HEK293T (cell line): ENCODE results near the gene WT1.

ENCODE experiments used
- CTCF ChIA-PET: fragments of 350-600 bp; formaldehyde crosslinking; extraction: SDS; loops from one replicate; lab custom pipeline; 2021; ENCODE audit warnings: antibody characterized with exemption, inconsistent platforms; lab: Yijun Ruan, JAX
- POLR2A ChIA-PET: fragments of 350-600 bp; formaldehyde crosslinking; extraction: SDS; loops from one replicate; lab custom pipeline; 2020; ENCODE audit warnings: antibody characterized with exemption, inconsistent platforms; lab: Yijun Ruan, JAX
- DNase-seq: peaks from one replicate; pipeline ENCODE4 v3.0.0; 2012; ENCODE audit warnings: mixed read lengths; ENCODE audit errors: extremely low spot score
- ARNT ChIP-seq: fragments of 450-650 bp; IDR thresholded peaks from 2 replicates; pipeline ENCODE4 v1.6.1; 2017; ENCODE audit warnings: mild to moderate bottlenecking
- BHLHE40 ChIP-seq: fragments of 450-650 bp; IDR thresholded peaks from 2 replicates; pipeline ENCODE4 v1.6.1; 2016; ENCODE audit warnings: mild to moderate bottlenecking, moderate library complexity, borderline replicate concordance
- CTBP1 ChIP-seq: fragments of 450-650 bp; IDR thresholded peaks from 2 replicates; pipeline ENCODE4 v1.6.1; 2016; ENCODE audit warnings: borderline replicate concordance
- ELF4 ChIP-seq: fragments of 450-650 bp; IDR thresholded peaks from 2 replicates; pipeline ENCODE4 v1.6.1; 2017; ENCODE audit warnings: antibody characterized with exemption
- FOXA1 ChIP-seq: fragments of 450-650 bp; IDR thresholded peaks from 2 replicates; pipeline ENCODE4 v1.6.1; 2016; ENCODE audit warnings: mild to moderate bottlenecking
- FOXK2 ChIP-seq: fragments of 450-650 bp; IDR thresholded peaks from 2 replicates; pipeline ENCODE4 v1.6.1; 2016; ENCODE audit warnings: mild to moderate bottlenecking
- FOXM1 ChIP-seq: fragments of 450-650 bp; IDR thresholded peaks from 2 replicates; pipeline ENCODE4 v1.6.1; 2017; ENCODE audit warnings: mild to moderate bottlenecking, borderline replicate concordance
- HDGF ChIP-seq: fragments of 450-650 bp; IDR thresholded peaks from 2 replicates; pipeline ENCODE4 v1.6.1; 2017; ENCODE audit warnings: antibody characterized with exemption, borderline replicate concordance
- L3MBTL2 ChIP-seq: fragments of 450-650 bp; conservative IDR thresholded peaks from 2 replicates; pipeline ENCODE4 v1.6.1; 2016; ENCODE audit warnings: mild to moderate bottlenecking
- LEF1 ChIP-seq: fragments of 450-650 bp; IDR thresholded peaks from 2 replicates; pipeline ENCODE4 v1.6.1; 2017; ENCODE audit warnings: mild to moderate bottlenecking, borderline replicate concordance
- NFRKB ChIP-seq: fragments of 450-650 bp; IDR thresholded peaks from 2 replicates; pipeline ENCODE4 v1.6.1; 2016; ENCODE audit warnings: mild to moderate bottlenecking, moderate library complexity
- PKNOX1 ChIP-seq: fragments of 450-650 bp; IDR thresholded peaks from 2 replicates; pipeline ENCODE4 v1.6.1; 2016
- SP1 ChIP-seq: fragments of 450-650 bp; IDR thresholded peaks from 2 replicates; pipeline ENCODE4 v1.6.1; 2017
- SUZ12 ChIP-seq: fragments of 450-650 bp; IDR thresholded peaks from 2 replicates; pipeline ENCODE4 v1.6.1; 2016; ENCODE audit warnings: mild to moderate bottlenecking
- TARDBP ChIP-seq: fragments of 450-650 bp; IDR thresholded peaks from 2 replicates; pipeline ENCODE4 v1.6.1; 2016
- ZNF384 ChIP-seq: fragments of 450-650 bp; IDR thresholded peaks from 2 replicates; pipeline ENCODE4 v1.6.1; 2016

The WT1 gene

DNA sequence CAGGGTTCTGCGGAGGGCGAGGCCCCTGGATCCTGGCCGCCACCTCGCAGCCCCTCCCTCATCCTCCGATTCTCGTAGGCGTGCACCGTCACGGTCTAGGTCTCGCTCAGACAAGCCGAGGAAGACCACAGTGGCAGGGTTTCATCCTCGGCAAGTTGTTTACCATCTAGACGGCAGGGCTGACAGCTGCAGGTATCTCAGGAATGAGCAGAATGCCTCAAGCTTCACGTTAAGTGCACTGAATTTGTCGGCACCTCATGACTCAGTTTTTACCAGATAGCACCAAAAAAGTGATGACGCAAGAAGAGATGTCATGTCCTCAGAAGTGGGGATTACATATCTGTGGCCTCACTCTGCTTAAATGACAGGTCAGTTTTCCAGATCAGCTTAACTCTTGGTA lies 35.1 kb downstream of the WT1 start:
- CTCF ChIA-PET = interaction anchor here (1.6 kb wide), 1 partner anchor 14 kb away, joined by 4 read pairs; no protein-coding TSS in a partner anchor
- TF ChIP-seq CTBP1 = no peak
- no peak for TF ChIP-seq TARDBP
- no peak for TF ChIP-seq L3MBTL2
- TF ChIP-seq FOXM1 = no peak
- TF ChIP-seq FOXK2 = no peak
- no peak for TF ChIP-seq ZNF384
- no peak for TF ChIP-seq BHLHE40
- no peak for DNase-seq
- POLR2A ChIA-PET = no interaction called here

GRCh38 chr11:32396991-32397390 lies 38.3 kb downstream of the WT1 start:
- ChIA-PET POLR2A (no interaction called here), CTCF (no interaction called here)
- TF ChIP-seq SP1 = no peak
- no peak for TF ChIP-seq HDGF
- no peak for TF ChIP-seq ZNF384
- DNase-seq = no peak

GRCh38 chr11:32396331-32396730 lies 39.0 kb downstream of the WT1 start:
- no peak for DNase-seq
- ChIA-PET POLR2A (no interaction called here), CTCF (no interaction called here)
- TF ChIP-seq LEF1 = no peak
- TF ChIP-seq ZNF384 = no peak
- TF ChIP-seq SUZ12 = no peak
- TF ChIP-seq BHLHE40 = no peak
- no peak for TF ChIP-seq NFRKB
- TF ChIP-seq HDGF = no peak
- TF ChIP-seq L3MBTL2 = no peak
- no peak for TF ChIP-seq ARNT
- TF ChIP-seq SP1 = no peak
- TF ChIP-seq PKNOX1 = no peak
- no peak for TF ChIP-seq FOXA1
- no peak for TF ChIP-seq FOXK2
- no peak for TF ChIP-seq CTBP1
- no peak for TF ChIP-seq ELF4
- no peak for TF ChIP-seq FOXM1
- no peak for TF ChIP-seq TARDBP

GRCh38 chr11:32395127-32395526 lies 40.2 kb downstream of the WT1 start:
- POLR2A ChIA-PET = no interaction called here
- no peak for DNase-seq
- CTCF ChIA-PET = interaction anchor here (0.5 to 0.8 kb wide), 2 partner anchors 20 to 1365 kb away, joined by 3 read pairs; no protein-coding TSS in a partner anchor
- no peak for TF ChIP-seq L3MBTL2
- no peak for TF ChIP-seq TARDBP
- no peak for TF ChIP-seq SUZ12
- TF ChIP-seq PKNOX1 = no peak
- no peak for TF ChIP-seq CTBP1
- TF ChIP-seq SP1 = no peak

GRCh38 chr11:32392840-32393239 lies 42.5 kb downstream of the WT1 start:
- CTCF ChIA-PET = no interaction called here
- POLR2A ChIA-PET = no interaction called here
- no peak for DNase-seq
- no peak for TF ChIP-seq FOXA1
- no peak for TF ChIP-seq ZNF384

DNA sequence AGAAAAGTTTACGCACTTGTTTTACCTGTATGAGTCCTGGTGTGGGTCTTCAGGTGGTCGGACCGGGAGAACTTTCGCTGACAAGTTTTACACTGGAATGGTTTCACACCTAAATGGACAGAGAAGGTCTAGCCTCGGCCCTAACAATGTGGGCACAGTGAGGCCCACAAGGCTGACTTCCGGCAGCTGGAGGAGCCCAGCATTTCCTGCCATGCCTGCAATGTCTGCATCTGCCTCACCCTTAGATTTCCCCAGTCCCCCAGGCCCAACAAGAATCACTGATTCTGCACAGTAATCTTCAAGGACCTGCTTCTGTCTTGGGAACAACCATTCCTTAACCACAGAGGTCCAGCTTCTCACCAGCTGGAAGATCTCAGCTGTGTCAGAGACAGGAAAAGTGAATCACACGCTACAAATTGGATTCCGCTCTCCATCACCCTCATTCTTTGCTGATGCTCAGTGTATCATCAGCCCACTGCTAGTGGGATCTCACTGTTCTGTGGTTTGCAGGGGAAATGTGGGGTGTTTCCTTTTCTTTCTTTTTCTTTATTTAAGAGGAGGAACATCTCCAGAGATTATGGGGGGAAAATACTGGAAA lies 43.3 kb downstream of the WT1 start:
- TF ChIP-seq SP1 = no peak
- no peak for TF ChIP-seq ZNF384
- no peak for TF ChIP-seq FOXA1
- no peak for TF ChIP-seq HDGF
- TF ChIP-seq BHLHE40 = no peak
- ChIA-PET CTCF (no interaction called here), POLR2A (no interaction called here)
- DNase-seq = no peak

GRCh38 chr11:32391479-32391878 lies 43.9 kb downstream of the WT1 start:
- POLR2A ChIA-PET = no interaction called here
- TF ChIP-seq NFRKB (no peak), SP1 (no peak), SUZ12 (no peak), TARDBP (no peak), ELF4 (no peak), FOXM1 (no peak), LEF1 (no peak), ARNT (no peak), HDGF (no peak), L3MBTL2 (no peak), CTBP1 (no peak), ZNF384 (no peak), FOXK2 (no peak), FOXA1 (no peak)

GRCh38 chr11:32390712-32391111 lies 44.6 kb downstream of the WT1 start:
- CTCF ChIA-PET = no interaction called here
- POLR2A ChIA-PET = no interaction called here
- DNase-seq = no peak
- TF ChIP-seq SP1 (no peak), ARNT (no peak), CTBP1 (no peak), FOXK2 (no peak), NFRKB (no peak), TARDBP (no peak), LEF1 (no peak), BHLHE40 (no peak), ZNF384 (no peak), HDGF (no peak)

More at GRCh38 chr11:32391479-32391878, 43.9 kb downstream of the WT1 start:
- no peak for DNase-seq
- CTCF ChIA-PET = no interaction called here
